ENCODE measurements around the gene DIS3L2.

DNA sequence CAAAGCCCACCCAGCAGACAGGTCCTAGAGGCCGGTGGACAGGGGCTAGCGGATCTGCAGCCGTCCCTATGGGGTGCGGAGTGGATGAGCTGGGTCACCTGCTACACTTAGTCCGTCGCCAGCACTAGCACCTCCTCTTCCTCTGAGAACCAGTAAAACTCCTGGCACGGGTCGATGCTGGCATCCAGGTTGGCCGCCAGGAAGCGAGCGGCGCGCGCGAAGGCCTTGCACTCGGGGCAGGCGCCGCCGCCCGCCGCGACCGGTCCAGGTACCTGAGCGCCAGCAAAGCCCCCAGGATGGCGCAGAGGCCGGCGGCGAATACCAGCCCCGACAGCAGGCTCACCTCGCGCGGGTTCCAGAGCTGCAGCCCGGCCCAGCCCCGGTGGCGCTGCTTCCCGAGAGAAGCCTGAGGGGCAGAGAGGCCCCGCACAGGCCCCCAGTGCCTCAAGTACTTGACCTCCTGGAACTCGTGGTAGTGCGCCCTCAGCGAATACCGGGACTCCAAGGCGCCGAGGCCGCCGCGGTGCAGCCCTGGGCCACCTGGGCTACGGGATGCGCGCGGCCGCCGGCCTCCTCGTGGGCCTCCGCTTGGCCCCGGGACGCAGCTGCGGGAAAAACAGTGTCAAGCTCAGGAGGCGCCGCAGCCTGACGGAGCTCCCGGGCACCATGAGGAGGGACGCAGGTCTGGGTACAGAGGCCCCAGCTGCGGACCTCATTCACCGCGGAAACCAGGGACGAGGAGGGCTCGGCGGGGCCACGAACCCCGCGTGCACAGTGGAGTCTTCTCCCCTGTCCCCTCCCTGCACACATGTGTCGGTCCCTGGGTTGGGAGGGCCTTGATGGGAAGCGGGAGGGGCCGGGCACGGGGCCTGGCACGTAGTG, 389.5 kb downstream of the DIS3L2 start:
- TF ChIP-seq, protein P1, sequence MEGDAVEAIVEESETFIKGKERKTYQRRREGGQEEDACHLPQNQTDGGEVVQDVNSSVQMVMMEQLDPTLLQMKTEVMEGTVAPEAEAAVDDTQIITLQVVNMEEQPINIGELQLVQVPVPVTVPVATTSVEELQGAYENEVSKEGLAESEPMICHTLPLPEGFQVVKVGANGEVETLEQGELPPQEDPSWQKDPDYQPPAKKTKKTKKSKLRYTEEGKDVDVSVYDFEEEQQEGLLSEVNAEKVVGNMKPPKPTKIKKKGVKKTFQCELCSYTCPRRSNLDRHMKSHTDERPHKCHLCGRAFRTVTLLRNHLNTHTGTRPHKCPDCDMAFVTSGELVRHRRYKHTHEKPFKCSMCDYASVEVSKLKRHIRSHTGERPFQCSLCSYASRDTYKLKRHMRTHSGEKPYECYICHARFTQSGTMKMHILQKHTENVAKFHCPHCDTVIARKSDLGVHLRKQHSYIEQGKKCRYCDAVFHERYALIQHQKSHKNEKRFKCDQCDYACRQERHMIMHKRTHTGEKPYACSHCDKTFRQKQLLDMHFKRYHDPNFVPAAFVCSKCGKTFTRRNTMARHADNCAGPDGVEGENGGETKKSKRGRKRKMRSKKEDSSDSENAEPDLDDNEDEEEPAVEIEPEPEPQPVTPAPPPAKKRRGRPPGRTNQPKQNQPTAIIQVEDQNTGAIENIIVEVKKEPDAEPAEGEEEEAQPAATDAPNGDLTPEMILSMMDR (IDR thresholded peaks at IDR 0.05) = no peak
- TF ChIP-seq, protein P2, sequence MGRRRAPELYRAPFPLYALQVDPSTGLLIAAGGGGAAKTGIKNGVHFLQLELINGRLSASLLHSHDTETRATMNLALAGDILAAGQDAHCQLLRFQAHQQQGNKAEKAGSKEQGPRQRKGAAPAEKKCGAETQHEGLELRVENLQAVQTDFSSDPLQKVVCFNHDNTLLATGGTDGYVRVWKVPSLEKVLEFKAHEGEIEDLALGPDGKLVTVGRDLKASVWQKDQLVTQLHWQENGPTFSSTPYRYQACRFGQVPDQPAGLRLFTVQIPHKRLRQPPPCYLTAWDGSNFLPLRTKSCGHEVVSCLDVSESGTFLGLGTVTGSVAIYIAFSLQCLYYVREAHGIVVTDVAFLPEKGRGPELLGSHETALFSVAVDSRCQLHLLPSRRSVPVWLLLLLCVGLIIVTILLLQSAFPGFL (CRISPR knock-in tag; IDR thresholded peaks at IDR 0.05; ENCODE audit: borderline replicate concordance) = no peak
- TF ChIP-seq, protein P3, sequence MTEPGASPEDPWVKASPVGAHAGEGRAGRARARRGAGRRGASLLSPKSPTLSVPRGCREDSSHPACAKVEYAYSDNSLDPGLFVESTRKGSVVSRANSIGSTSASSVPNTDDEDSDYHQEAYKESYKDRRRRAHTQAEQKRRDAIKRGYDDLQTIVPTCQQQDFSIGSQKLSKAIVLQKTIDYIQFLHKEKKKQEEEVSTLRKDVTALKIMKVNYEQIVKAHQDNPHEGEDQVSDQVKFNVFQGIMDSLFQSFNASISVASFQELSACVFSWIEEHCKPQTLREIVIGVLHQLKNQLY (CRISPR knock-in tag; IDR thresholded peaks at IDR 0.05) = no peak
- TF ChIP-seq, protein P4, sequence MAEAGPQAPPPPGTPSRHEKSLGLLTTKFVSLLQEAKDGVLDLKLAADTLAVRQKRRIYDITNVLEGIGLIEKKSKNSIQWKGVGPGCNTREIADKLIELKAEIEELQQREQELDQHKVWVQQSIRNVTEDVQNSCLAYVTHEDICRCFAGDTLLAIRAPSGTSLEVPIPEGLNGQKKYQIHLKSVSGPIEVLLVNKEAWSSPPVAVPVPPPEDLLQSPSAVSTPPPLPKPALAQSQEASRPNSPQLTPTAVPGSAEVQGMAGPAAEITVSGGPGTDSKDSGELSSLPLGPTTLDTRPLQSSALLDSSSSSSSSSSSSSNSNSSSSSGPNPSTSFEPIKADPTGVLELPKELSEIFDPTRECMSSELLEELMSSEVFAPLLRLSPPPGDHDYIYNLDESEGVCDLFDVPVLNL (CRISPR knock-in tag; IDR thresholded peaks at IDR 0.05; ENCODE audit: borderline replicate concordance, low read depth) = no peak
- no peak for TF ChIP-seq TCF7 (CRISPR knock-in tag; IDR thresholded peaks at IDR 0.05; ENCODE audit: low read depth)
- TF ChIP-seq, protein P5, sequence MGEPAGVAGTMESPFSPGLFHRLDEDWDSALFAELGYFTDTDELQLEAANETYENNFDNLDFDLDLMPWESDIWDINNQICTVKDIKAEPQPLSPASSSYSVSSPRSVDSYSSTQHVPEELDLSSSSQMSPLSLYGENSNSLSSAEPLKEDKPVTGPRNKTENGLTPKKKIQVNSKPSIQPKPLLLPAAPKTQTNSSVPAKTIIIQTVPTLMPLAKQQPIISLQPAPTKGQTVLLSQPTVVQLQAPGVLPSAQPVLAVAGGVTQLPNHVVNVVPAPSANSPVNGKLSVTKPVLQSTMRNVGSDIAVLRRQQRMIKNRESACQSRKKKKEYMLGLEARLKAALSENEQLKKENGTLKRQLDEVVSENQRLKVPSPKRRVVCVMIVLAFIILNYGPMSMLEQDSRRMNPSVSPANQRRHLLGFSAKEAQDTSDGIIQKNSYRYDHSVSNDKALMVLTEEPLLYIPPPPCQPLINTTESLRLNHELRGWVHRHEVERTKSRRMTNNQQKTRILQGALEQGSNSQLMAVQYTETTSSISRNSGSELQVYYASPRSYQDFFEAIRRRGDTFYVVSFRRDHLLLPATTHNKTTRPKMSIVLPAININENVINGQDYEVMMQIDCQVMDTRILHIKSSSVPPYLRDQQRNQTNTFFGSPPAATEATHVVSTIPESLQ (CRISPR knock-in tag; IDR thresholded peaks at IDR 0.05) = no peak
- TF ChIP-seq, protein P6, sequence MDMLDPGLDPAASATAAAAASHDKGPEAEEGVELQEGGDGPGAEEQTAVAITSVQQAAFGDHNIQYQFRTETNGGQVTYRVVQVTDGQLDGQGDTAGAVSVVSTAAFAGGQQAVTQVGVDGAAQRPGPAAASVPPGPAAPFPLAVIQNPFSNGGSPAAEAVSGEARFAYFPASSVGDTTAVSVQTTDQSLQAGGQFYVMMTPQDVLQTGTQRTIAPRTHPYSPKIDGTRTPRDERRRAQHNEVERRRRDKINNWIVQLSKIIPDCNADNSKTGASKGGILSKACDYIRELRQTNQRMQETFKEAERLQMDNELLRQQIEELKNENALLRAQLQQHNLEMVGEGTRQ (CRISPR knock-in tag; IDR thresholded peaks at IDR 0.05) = no peak
- TF ChIP-seq, protein P7, sequence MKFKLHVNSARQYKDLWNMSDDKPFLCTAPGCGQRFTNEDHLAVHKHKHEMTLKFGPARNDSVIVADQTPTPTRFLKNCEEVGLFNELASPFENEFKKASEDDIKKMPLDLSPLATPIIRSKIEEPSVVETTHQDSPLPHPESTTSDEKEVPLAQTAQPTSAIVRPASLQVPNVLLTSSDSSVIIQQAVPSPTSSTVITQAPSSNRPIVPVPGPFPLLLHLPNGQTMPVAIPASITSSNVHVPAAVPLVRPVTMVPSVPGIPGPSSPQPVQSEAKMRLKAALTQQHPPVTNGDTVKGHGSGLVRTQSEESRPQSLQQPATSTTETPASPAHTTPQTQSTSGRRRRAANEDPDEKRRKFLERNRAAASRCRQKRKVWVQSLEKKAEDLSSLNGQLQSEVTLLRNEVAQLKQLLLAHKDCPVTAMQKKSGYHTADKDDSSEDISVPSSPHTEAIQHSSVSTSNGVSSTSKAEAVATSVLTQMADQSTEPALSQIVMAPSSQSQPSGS (CRISPR knock-in tag; IDR thresholded peaks at IDR 0.05; ENCODE audit: borderline replicate concordance, low read depth) = no peak
- no peak for TF ChIP-seq CBFB (CRISPR knock-in tag; IDR thresholded peaks at IDR 0.05; ENCODE audit: low read depth)
- TF ChIP-seq, protein P8, sequence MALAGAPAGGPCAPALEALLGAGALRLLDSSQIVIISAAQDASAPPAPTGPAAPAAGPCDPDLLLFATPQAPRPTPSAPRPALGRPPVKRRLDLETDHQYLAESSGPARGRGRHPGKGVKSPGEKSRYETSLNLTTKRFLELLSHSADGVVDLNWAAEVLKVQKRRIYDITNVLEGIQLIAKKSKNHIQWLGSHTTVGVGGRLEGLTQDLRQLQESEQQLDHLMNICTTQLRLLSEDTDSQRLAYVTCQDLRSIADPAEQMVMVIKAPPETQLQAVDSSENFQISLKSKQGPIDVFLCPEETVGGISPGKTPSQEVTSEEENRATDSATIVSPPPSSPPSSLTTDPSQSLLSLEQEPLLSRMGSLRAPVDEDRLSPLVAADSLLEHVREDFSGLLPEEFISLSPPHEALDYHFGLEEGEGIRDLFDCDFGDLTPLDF (CRISPR knock-in tag; IDR thresholded peaks at IDR 0.05) = no peak
- no peak for TF ChIP-seq GRHL2 (CRISPR knock-in tag; IDR thresholded peaks at IDR 0.05; ENCODE audit: insufficient replicate concordance, severe bottlenecking)
- no peak for TF ChIP-seq ZNF219 (CRISPR knock-in tag; IDR thresholded peaks at IDR 0.05; ENCODE audit: borderline replicate concordance)

All from WTC11 (cell line).